Activated naive CD8-positive, alpha-beta T cell treated with anti-CD3 and anti-CD28 coated beads for 36 hours (primary cell): ENCODE measurements around the gene FARSA. TPM values are rescaled to one million over a fixed set of nuclear protein-coding genes. Genes with fewer than 3 reads are reported as not detected.
"Not testable (repeated sequence)": the region's sequence is repeated elsewhere in the genome, so short reads cannot be mapped to it uniquely, and the experiment has no call there.

Experiments used
- DNase-seq: peaks from one replicate; pipeline ENCODE4 v3.0.0; 2021
- H3K27ac Mint-ChIP-seq: one replicate; pipeline ENCODE4 v1.8.0; 2022; ENCODE audit warnings: mild to moderate bottlenecking, moderate library complexity, mixed read lengths
- H3K27me3 Mint-ChIP-seq: one replicate; pipeline ENCODE4 v1.8.0; 2022; ENCODE audit warnings: mild to moderate bottlenecking, mixed read lengths
- H3K36me3 Mint-ChIP-seq: one replicate; pipeline ENCODE4 v1.8.0; 2021; ENCODE audit warnings: mild to moderate bottlenecking, mixed read lengths
- H3K4me1 Mint-ChIP-seq: one replicate; pipeline ENCODE4 v1.8.0; 2021; ENCODE audit warnings: mixed read lengths
- H3K4me3 Mint-ChIP-seq: one replicate; pipeline ENCODE4 v1.8.0; 2022; ENCODE audit warnings: mild to moderate bottlenecking, moderate library complexity, mixed read lengths
- H3K9me3 Mint-ChIP-seq: one replicate; pipeline ENCODE4 v1.8.0; 2022; ENCODE audit warnings: mixed read lengths
- total RNA-seq, 2 experiments: library from RNA; stranded (reverse); gene quantifications; one replicate each; pipeline ENCODE4 v1.2.3, GENCODE V29; 2021

Gene FARSA
- total RNA-seq, 2 experiments from 2014 or later = 166 to 167 TPM

- Mint-ChIP-seq H3K9me3 (no peaks in the 10 kb centered on the region), H3K4me3 (no peak overlapping the region)
Observed at GRCh38 chr19:12935071-12935470, 1.6 kb upstream of the FARSA start.

GRCh38 chr19:12932392-12933286 lies 872 bp downstream of the FARSA start:
- DNase-seq = no peak
- H3K4me1 Mint-ChIP-seq = peaks cover 28% of the 10 kb centered on the region
- peaks cover 24% of the 10 kb centered on the region for H3K36me3 Mint-ChIP-seq
- H3K27me3 Mint-ChIP-seq = no peaks in the 10 kb centered on the region
- H3K27ac Mint-ChIP-seq = peak overlapping the region; percentile 86
- peak overlapping the region; percentile 96 for H3K4me3 Mint-ChIP-seq
- no peaks in the 10 kb centered on the region for H3K9me3 Mint-ChIP-seq

More at GRCh38 chr19:12935071-12935470, 1.6 kb upstream of the FARSA start:
- peaks cover 31% of the 10 kb centered on the region for H3K36me3 Mint-ChIP-seq
- H3K27me3 Mint-ChIP-seq = no peaks in the 10 kb centered on the region
- H3K4me1 Mint-ChIP-seq = peaks cover 40% of the 10 kb centered on the region
- DNase-seq = no peak
- no peak overlapping the region for H3K27ac Mint-ChIP-seq

DNA sequence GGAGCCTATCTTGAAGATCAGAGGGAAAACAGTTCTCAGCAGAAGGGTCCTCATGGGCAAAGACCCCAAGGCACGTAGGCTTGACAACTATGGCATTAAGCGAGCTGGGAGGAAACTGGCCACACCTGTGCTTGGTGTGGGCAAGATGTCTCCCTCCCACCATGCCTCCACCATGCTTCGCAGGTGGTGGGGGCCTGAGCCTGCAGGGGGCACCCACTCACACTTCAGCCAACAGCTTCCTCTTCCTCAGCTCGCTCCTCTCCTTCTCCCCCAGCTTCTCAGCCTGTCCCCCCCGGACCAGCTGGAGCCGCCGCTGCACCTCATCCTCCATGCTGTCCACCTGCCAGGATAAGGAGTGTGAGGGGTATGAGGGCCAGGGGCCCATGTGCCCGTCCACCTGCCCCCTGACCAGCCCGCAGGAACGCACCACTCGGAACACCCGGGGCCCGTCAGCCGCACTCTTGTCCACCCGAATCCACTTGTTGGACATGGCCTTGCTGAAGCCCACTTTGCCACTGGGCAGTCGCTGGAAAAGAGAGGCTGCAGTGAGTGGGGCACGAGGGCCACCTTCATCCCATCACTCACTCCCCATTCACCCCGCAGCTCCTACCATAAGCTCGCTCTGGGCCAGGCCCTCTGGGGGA lies 3.4 kb downstream of the FARSA start:
- peaks cover 18% of the 10 kb centered on the region for H3K4me1 Mint-ChIP-seq
- no peaks in the 10 kb centered on the region for H3K9me3 Mint-ChIP-seq
- DNase-seq = no peak
- no peaks in the 10 kb centered on the region for H3K27me3 Mint-ChIP-seq
- peak overlapping the region; percentile 42 for H3K27ac Mint-ChIP-seq
- peaks cover 38% of the 10 kb centered on the region for H3K36me3 Mint-ChIP-seq
- H3K4me3 Mint-ChIP-seq = no peak overlapping the region

DNA sequence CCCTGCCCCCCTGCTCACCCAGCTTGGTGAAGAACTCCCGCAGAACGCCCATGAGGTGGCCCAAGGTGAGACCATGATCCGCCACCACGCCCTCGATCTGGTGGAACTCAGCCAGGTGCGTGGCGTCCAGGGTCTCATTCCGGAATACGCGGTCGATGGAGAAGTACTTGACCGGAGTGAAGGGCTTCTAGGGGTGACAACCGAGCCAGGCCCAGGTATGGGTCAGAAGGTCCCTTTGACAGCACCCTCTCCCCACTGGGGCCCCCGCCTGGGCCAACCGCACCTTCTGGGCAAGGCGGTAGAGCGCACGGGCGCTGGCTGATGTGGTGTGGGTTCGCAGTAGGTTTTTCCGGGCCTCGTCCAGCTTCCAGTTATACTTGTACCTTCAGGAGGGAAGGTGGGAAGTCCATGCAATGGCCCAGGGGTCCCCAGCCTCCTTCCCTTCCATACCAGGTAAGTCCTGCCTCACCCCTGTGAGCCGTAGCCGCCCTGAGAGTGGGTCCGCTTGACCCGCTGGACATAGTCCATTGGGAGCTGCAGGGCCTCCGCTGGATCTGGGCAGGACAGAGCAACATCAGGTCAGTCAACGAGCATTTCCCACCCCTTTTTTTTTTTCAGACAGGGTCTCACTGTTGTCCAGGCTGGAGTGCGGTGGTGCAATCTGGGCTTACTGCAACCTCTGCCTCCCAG lies 8.7 kb downstream of the FARSA start:
- no peak for DNase-seq
- peaks cover 44% of the 10 kb centered on the region for H3K36me3 Mint-ChIP-seq
- no peak overlapping the region for H3K27ac Mint-ChIP-seq
- H3K4me3 Mint-ChIP-seq = no peak overlapping the region
- H3K4me1 Mint-ChIP-seq = peaks cover 3% of the 10 kb centered on the region
- H3K27me3 Mint-ChIP-seq = no peaks in the 10 kb centered on the region
- no peaks in the 10 kb centered on the region for H3K9me3 Mint-ChIP-seq

- Mint-ChIP-seq H3K27me3 (peaks cover 4% of the 10 kb centered on the region), H3K36me3 (peaks cover 43% of the 10 kb centered on the region), H3K27ac (no peak overlapping the region), H3K4me1 (peaks cover 13% of the 10 kb centered on the region), H3K4me3 (no peak overlapping the region), H3K9me3 (no peaks in the 10 kb centered on the region)
- no peak for DNase-seq
Observed at GRCh38 chr19:12922959-12923358, 10.6 kb downstream of the FARSA start.

- Mint-ChIP-seq H3K4me3 (no peak overlapping the region), H3K4me1 (peaks cover 13% of the 10 kb centered on the region), H3K36me3 (peaks cover 30% of the 10 kb centered on the region), H3K27ac (peak overlapping the region; percentile 19), H3K27me3 (peaks cover 4% of the 10 kb centered on the region), H3K9me3 (no peaks in the 10 kb centered on the region)
- no peak for DNase-seq
Observed at GRCh38 chr19:12921047-12921446, 12.5 kb downstream of the FARSA start.

DNA sequence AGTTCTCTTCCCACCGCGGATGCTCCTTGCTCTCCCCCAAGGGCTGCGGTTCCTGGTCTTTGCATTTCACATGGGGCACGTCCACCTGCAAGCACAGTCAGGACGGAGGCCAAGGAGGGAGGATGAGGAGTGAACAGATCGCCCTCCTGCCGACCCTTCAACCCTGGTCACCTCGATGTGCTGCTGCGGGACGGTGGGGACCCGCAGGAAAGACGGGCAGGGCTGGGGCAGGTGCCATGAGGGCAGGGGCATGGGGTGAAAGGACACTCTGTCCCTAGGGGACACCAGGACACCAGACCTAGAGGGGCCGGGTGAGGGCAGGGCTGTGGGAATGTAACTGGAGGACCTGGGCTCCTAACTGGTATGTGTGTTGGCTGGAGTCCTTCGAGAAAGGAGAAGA lies 15.3 kb downstream of the FARSA start:
- H3K27ac Mint-ChIP-seq = peak overlapping the region; percentile 86
- H3K36me3 Mint-ChIP-seq = peaks cover 20% of the 10 kb centered on the region
- peaks cover 4% of the 10 kb centered on the region for H3K27me3 Mint-ChIP-seq
- no peaks in the 10 kb centered on the region for H3K9me3 Mint-ChIP-seq
- H3K4me1 Mint-ChIP-seq = peaks cover 29% of the 10 kb centered on the region
- H3K4me3 Mint-ChIP-seq = no peak overlapping the region
- no peak for DNase-seq

GRCh38 chr19:12915860-12916259 lies 17.7 kb downstream of the FARSA start:
- peaks cover 10% of the 10 kb centered on the region for H3K36me3 Mint-ChIP-seq
- H3K27ac Mint-ChIP-seq = peak overlapping the region; percentile 67
- H3K9me3 Mint-ChIP-seq, H3K27me3 Mint-ChIP-seq, DNase-seq, H3K4me3 Mint-ChIP-seq: not testable (repeated sequence)
- H3K4me1 Mint-ChIP-seq = peaks cover 28% of the 10 kb centered on the region

GRCh38 chr19:12913851-12914690 lies 19.4 kb downstream of the FARSA start:
- Mint-ChIP-seq H3K9me3 (no peaks in the 10 kb centered on the region), H3K27me3 (peaks cover 2% of the 10 kb centered on the region), H3K4me1 (peaks cover 22% of the 10 kb centered on the region), H3K36me3 (peaks cover 3% of the 10 kb centered on the region), H3K4me3 (peak overlapping the region; percentile 42), H3K27ac (peak overlapping the region; percentile 92)
- DNase-seq = peak; percentile 46

GRCh38 chr19:12913011-12913561 lies 20.4 kb downstream of the FARSA start:
- peaks cover 16% of the 10 kb centered on the region for H3K4me1 Mint-ChIP-seq
- no peaks in the 10 kb centered on the region for H3K27me3 Mint-ChIP-seq
- H3K27ac Mint-ChIP-seq = peak overlapping the region; percentile 92
- no peak for DNase-seq
- no peaks in the 10 kb centered on the region for H3K9me3 Mint-ChIP-seq
- no peaks in the 10 kb centered on the region for H3K36me3 Mint-ChIP-seq
- H3K4me3 Mint-ChIP-seq = no peak overlapping the region

DNA sequence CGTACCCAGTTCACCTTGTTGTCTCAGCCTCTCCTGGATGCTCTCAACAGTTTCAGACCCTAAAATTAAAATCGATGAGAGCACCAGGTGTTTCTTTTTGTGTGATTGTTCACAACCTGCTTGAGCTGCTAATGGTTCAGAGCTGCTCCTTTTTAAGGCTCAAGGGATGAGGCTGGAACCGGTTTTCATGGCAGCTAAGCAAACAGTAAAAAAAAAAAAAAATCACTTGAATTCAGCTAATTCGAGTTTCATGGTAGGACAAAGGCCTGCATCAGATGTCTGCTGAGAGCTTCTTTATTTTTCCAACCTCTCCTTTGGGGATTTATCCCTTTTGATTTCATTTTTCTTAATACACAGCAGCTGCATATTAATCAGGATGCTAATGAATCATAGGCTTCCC lies 20.9 kb downstream of the FARSA start:
- H3K9me3 Mint-ChIP-seq = no peaks in the 10 kb centered on the region
- H3K36me3 Mint-ChIP-seq = no peaks in the 10 kb centered on the region
- peaks cover 16% of the 10 kb centered on the region for H3K4me1 Mint-ChIP-seq
- no peak overlapping the region for H3K27ac Mint-ChIP-seq
- no peak overlapping the region for H3K4me3 Mint-ChIP-seq
- no peaks in the 10 kb centered on the region for H3K27me3 Mint-ChIP-seq
- no peak for DNase-seq

DNA sequence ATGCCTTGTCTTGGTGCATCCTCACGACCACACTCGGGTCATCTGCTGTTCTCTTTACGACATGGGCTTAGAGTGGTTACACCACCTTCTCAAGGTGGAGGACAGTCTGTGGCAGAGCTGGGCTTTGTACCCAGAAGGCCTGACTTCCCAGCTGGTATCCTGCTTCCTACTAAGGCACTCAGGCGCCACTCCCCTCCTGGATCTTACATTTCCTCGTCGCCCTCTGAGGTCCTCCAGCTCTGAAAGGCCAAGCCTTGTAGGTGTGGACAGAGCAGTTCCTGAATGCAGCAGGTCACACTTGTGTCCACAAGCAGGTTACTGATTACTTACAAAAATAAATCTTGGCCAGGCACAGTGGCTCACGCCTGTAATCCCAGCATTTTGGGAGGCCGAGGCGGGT lies 26.3 kb downstream of the FARSA start:
- H3K27ac Mint-ChIP-seq = no peak overlapping the region
- H3K9me3 Mint-ChIP-seq = no peaks in the 10 kb centered on the region
- DNase-seq = no peak
- peaks cover 2% of the 10 kb centered on the region for H3K36me3 Mint-ChIP-seq
- no peaks in the 10 kb centered on the region for H3K4me1 Mint-ChIP-seq
- H3K4me3 Mint-ChIP-seq = no peak overlapping the region
- H3K27me3 Mint-ChIP-seq = no peaks in the 10 kb centered on the region

GRCh38 chr19:12899891-12900518 lies 33.5 kb downstream of the FARSA start:
- peak overlapping the region; percentile 72 for H3K27ac Mint-ChIP-seq
- H3K27me3 Mint-ChIP-seq = no peaks in the 10 kb centered on the region
- H3K36me3 Mint-ChIP-seq = peaks cover 8% of the 10 kb centered on the region
- peak overlapping the region; percentile 14 for H3K4me3 Mint-ChIP-seq
- peaks cover 14% of the 10 kb centered on the region for H3K4me1 Mint-ChIP-seq
- DNase-seq = peak; percentile 63
- no peaks in the 10 kb centered on the region for H3K9me3 Mint-ChIP-seq

DNA sequence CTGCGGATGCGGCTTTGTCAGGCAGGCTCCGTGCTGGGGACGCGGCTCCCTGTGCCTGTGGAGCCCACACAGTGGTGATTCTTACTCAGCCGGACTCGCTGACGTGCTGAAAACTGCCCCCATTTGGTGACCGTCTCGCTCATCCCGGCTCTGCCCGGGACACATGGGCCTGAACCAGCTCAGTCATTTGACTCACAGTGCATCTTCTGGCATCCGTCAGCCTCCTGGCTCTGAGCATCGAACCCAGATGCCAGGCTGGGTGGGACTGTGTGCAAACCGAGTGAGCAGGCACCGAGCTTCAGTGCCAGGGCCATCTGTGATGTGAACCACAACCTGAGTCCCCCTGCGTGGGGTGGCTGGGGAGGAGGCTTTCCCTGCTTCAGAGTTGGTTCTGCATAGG lies 37.1 kb downstream of the FARSA start:
- H3K27ac Mint-ChIP-seq = no peak overlapping the region
- no peaks in the 10 kb centered on the region for H3K27me3 Mint-ChIP-seq
- peaks cover 26% of the 10 kb centered on the region for H3K4me1 Mint-ChIP-seq
- H3K9me3 Mint-ChIP-seq = no peaks in the 10 kb centered on the region
- H3K4me3 Mint-ChIP-seq = no peak overlapping the region
- no peak for DNase-seq
- H3K36me3 Mint-ChIP-seq = peaks cover 19% of the 10 kb centered on the region
